ENCODE results near the gene MPHOSPH10.
"Not testable (repeated sequence)": the region's sequence is repeated elsewhere in the genome, so short reads cannot be mapped to it uniquely, and the experiment has no call there.

Gene MPHOSPH10

DNA sequence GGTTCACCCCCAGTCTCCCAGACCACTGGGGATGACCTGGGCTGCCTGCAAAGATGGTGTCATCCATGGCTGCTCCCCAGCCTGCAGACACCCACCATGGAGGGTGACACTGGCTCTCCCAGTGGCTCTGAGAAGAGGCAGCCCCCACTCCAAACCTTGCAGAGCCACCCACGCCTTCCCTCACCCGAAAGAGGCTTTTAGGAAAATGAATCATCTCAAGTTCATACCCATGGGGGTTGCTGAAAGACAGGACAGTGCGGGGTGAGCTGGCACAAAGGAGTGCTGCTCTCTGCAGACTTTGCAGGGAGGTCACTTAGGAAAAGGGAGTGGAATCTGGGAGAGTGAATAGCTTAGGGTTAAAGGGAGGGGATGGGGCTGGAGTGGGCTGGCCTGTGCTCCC is 36.4 kb downstream of the MPHOSPH10 start:
- in situ Hi-C loops (cut with MboI; ENCODE audit: low sequenced_read_pairs), result no loop called here

DNA sequence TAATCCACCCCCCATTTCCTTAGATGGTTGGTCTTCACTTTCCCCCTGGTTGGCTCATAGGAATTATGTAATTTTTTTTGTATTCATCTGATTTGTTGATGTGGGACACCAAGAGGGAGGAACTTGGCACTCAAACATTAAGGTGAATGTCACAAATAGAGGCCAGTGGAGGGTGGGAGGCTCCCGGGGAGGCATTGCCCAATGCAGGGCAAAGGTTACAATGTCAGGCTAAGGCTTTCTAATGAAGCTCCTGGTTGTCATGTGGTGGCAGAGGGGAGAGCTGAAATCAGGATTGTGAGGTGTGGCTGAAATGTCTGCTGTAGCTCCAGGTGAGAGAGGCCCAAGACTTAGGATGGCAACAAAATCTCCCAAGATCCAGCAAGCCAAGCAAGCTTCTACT is 42.7 kb downstream of the MPHOSPH10 start:
- in situ Hi-C loops (cut with MboI; ENCODE audit: low sequenced_read_pairs), result no loop called here

DNA sequence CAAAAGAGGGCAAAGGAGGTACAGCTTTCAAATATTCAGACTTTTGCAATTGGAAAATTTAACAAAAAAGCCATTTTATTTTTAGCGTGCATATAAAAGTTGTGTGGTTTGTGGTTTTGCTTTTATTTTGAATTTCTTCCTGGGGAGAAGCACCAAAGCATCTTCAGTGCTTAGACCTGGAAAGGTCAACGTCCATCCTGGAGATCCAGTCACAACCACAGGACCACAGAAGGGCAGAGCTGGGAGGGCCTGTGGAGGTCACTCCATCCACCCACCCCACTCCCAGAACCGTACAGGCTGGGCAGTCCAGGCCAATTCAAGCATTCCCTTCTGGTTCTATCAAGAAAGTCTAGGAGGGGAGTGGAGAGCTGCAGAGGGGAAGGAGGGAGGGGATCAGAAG is 43.8 kb downstream of the MPHOSPH10 start:
- in situ Hi-C loops (cut with MboI; ENCODE audit: low sequenced_read_pairs), result no loop called here

DNA sequence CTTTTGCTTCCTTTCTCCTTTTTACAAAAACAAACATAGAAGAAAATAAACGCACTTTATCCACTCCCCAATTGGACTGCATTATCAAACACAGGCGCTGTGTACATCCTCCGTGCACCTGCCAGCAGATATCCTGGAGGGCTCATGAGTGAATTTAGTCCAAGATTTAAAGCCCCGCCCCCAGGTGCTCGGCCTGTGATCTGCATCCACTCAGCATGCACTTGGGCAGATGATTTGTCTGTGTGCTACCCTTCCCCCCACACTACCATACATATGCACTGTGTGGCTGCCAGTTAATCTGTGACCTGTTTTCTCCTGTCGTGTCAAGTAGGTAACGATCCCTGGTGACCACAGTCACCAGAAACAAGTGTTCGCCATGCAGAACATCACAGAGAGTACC is 48.4 kb downstream of the MPHOSPH10 start:
- in situ Hi-C loops (cut with MboI; ENCODE audit: low sequenced_read_pairs), result not testable (repeated sequence)

DNA sequence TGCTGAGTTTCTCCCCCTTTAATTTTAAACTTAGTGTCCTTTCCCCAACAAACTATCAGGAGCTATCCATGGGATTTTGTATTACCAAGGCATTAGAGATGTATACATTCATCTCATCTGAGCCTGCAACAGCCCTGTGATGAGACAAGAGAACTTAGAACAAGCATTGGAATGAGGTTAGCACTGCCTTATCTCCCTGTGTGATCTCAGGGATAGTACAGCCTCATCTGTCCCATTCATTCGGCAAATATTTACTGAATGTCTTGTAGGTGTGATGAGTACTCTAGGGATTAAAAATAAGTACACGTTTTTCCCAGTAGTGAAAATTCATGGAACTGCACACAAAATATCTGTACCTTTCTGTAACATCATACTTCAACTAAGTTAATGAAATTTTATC is 50.9 kb downstream of the MPHOSPH10 start:
- in situ Hi-C loops (cut with MboI; ENCODE audit: low sequenced_read_pairs), result no loop called here

DNA sequence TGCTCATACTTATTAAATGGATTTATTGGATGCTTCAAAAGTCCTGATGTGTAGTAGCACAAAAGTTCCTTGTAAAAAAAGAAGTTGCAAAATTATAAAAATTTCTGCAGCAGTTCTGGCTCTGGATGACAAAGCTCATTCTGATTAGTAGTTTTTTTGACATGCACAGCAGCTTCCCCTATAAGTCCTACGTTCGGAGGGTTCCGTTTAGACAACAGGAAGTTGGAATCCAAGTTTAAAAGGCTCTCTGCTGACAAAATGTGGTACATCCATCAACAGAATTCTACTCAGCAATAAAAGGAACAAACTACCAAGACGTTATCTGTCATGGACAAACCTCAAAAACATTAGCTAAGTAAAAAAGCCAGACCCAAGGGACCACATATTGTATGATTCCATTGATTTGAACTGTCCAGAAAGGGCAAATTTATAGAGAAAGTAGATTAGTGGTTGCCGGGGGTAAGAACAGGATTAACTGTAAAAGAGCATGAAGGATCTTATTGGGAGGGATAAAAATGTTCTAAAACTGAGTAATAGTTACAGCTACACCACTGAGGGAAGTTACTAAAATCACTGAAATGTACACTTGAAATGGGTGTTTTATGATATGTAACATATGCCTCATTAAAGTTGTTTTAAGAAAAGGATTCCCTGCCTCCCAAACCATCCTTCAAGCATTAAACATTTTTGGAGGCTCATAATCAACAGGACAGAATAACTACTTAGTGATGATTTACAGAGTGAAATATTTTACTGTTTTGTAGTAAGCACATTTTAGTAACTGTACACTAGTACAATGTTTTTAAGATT is 53.1 kb downstream of the MPHOSPH10 start:
- in situ Hi-C loops (cut with MboI; ENCODE audit: low sequenced_read_pairs), result not testable (repeated sequence)

DNA sequence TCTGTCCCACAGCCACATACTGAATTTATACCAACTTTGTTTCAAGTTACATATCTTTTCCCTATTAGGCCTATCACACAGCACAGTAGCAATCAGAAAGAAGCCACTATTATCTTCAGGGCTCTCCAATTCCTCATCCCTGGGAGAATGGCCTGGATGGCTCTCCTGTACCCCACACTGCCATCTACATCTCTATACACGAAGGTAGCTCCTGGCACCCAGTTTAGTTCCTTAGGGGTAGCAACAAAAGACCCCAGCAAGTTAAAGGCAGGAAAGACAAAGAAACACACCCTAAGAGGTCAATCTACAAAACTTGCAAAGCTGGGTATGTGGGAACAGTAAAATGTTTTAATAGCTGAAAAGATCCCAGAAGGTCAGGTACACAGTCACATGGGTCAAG is 56.5 kb downstream of the MPHOSPH10 start:
- in situ Hi-C loops (cut with MboI; ENCODE audit: low sequenced_read_pairs), result no loop called here

DNA sequence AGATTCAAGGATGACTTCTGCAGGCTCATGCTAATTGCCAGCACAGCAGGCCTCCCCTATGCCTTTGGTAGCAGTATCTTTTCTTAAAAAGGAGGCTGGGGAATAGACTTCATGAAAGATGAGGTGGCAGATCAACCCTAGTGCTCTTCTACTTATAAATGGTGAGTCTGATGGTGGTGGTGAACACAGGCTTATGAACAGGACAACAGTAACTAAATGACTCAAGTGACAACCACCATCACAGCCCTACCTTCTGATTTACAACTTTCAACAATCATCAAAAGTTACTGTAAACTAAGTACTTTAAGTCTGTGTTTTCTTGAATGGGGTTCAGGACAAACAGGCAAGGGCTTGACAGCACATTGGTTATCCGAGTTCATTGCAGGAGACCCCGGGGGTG is 57.2 kb downstream of the MPHOSPH10 start:
- in situ Hi-C loops (cut with MboI; ENCODE audit: low sequenced_read_pairs), result no loop called here

DNA sequence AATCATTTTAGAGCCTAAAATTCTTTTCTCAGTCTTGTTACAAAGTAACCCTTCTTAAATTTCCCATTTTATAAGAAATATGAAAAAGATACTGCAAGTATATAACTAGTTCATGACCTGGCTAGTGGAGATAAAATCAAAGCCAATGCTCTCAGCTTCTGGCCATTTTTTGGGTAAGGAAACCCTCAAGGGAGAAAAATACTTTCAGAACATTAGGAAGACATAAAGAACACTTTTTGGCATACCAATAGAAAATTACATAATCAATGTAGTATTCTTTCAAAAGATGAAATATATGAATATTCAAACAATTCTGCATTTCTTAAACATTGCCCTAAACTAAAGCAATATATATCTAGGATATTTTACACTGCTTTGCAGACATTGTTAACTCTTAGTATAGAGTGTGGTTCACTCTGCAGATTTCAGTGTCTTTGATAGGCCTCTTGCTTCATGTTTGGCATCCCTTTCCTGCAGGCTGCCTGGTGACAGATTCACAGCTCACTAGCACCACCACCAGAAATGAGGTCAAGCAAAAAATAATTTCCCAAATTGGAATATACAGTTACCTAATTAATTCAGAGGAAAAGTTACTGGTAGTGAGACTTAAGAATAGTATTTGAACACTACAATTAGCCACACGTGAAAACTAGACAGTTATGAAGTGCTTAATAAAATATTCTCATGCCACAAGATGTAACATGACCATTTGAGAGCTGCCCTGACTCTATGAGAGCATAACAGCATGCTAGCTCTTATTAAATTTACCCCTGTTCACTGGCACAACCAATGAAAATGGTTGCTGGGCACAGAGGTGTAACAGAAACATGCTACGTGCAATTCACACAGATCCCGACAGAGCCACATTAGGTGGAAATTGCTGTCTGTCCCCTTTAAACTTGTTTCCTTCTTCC is 60.5 kb downstream of the MPHOSPH10 start:
- in situ Hi-C loops (cut with MboI; ENCODE audit: low sequenced_read_pairs), result no loop called here

DNA sequence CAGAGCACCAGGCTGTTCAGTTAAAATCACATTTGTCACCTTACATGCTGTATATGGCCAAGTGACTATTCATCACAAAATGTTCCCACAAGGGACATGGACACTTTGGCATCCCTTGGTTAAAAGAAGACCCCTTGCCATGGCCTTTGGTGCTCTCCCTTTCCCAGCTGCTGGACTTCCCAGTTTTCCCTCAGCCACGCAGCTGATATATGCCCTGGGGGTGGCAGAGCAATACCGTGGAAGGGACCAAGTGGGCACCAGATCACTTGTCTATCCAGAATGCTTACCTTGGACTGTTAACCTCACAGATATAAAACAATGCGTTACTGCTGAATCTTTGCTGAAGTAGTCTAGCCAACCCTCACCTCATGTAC is 61.1 kb downstream of the MPHOSPH10 start:
- in situ Hi-C loops (cut with MboI; ENCODE audit: low sequenced_read_pairs), result no loop called here
